ENCODE results near the gene ISOC1. TPM values are rescaled to one million over a fixed set of nuclear protein-coding genes. Genes with fewer than 3 reads are reported as not detected.

The ISOC1 gene
- total RNA-seq, 1 experiment from 2014 or later, result 21.1 TPM

DNA sequence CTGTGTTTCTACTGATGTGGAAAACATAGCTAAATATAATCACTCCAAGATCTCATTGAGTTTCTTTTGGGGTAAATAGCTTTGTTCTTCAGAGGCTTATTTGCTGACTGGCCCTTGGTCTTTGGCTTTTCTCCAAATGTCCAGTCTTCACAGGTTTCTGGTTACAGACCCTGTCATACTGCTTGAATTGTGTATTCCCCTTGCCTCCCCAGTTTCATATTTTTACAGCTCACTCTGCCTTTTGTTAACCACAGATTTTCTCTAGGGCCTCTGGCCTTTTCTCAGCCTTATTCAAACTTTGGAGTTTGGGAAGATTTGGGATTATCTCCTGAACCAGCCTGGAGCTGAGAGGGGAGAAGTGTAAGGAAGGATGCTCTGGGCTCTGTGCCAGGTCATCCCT is 23.9 kb downstream of the ISOC1 start:
- CTCF ChIA-PET, result no interaction called here
- intact Hi-C loops (cut with micrococcal nuclease; ENCODE audit: unreplicated experiment), result no loop called here
- H3K4me1 ChIP-seq (ENCODE audit: insufficient read depth, low read length, poor library complexity, severe bottlenecking), result no peaks in the 10 kb centered on the region
- H3K27ac ChIP-seq (ENCODE audit: low read depth, low read length, poor library complexity, severe bottlenecking), result no peak overlapping the region
- no peaks in the 10 kb centered on the region for H3K9me3 ChIP-seq (ENCODE audit: low read depth, low read length, poor library complexity, severe bottlenecking)
- POLR2A ChIA-PET (ENCODE audit: low non-redundant PET), result no interaction called here
- H3K27me3 ChIP-seq (replicated peaks; ENCODE audit: insufficient read depth, low read depth, low read length, poor library complexity), result no peaks in the 10 kb centered on the region
- TF ChIP-seq CTCF (conservative IDR thresholded peaks at IDR 0.05; ENCODE audit: low read depth, low read length) (no peak), EZH2 (IDR thresholded peaks at IDR 0.05; ENCODE audit: borderline replicate concordance, low read depth, low read length, poor library complexity, severe bottlenecking) (no peak)
- BruUV-seq (replicated peaks), result no TSS peak
- no peak overlapping the region for H3K4me3 ChIP-seq (ENCODE audit: low read depth, low read length, poor library complexity, severe bottlenecking)
- DNase-seq (ENCODE audit: low spot score), result no peak
- H3K36me3 ChIP-seq (ENCODE audit: insufficient read depth, low read length, poor library complexity, severe bottlenecking), result no peaks in the 10 kb centered on the region

GRCh38 chr5:129118826-129119225 is 24.3 kb downstream of the ISOC1 start:
- H3K9me3 ChIP-seq (ENCODE audit: low read depth, low read length, poor library complexity, severe bottlenecking), result no peaks in the 10 kb centered on the region
- intact Hi-C loops (cut with micrococcal nuclease; ENCODE audit: unreplicated experiment), result no loop called here
- no peaks in the 10 kb centered on the region for H3K36me3 ChIP-seq (ENCODE audit: insufficient read depth, low read length, poor library complexity, severe bottlenecking)
- ChIA-PET CTCF (no interaction called here), POLR2A (ENCODE audit: low non-redundant PET) (no interaction called here)
- H3K4me3 ChIP-seq (ENCODE audit: low read depth, low read length, poor library complexity, severe bottlenecking), result no peak overlapping the region
- H3K27me3 ChIP-seq (replicated peaks; ENCODE audit: insufficient read depth, low read depth, low read length, poor library complexity), result no peaks in the 10 kb centered on the region
- no peaks in the 10 kb centered on the region for H3K4me1 ChIP-seq (ENCODE audit: insufficient read depth, low read length, poor library complexity, severe bottlenecking)
- BruUV-seq (replicated peaks), result no TSS peak
- H3K27ac ChIP-seq (ENCODE audit: low read depth, low read length, poor library complexity, severe bottlenecking), result no peak overlapping the region
- no peak for DNase-seq (ENCODE audit: low spot score)
- no peak for TF ChIP-seq EZH2 (IDR thresholded peaks at IDR 0.05; ENCODE audit: borderline replicate concordance, low read depth, low read length, poor library complexity, severe bottlenecking)
- no peak for TF ChIP-seq CTCF (conservative IDR thresholded peaks at IDR 0.05; ENCODE audit: low read depth, low read length)

DNA sequence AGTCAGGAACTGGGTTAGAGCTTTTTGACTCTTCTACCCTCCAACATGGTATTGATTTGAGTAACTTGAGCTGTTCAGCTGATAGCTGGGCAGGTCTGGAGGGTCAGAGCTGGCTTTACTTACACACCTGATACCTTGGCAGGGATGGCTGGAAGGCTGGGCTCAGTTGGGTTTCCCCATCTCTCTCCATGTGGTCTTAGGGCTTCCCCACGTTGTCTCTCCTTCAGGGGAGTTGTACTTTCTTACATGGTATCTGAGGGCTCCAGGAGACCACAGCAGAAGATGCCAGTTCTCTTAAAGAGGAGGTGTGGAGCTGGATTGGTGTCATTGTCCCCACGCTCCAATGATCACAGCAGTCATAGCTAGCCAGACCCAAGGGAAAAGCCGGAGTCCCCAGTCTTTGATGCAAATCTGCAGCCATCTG is 25.6 kb downstream of the ISOC1 start:
- Histone ChIP-seq H3K4me1 (ENCODE audit: insufficient read depth, low read length, poor library complexity, severe bottlenecking) (no peaks in the 10 kb centered on the region), H3K27me3 (replicated peaks; ENCODE audit: insufficient read depth, low read depth, low read length, poor library complexity) (no peaks in the 10 kb centered on the region), H3K36me3 (ENCODE audit: insufficient read depth, low read length, poor library complexity, severe bottlenecking) (no peaks in the 10 kb centered on the region), H3K27ac (ENCODE audit: low read depth, low read length, poor library complexity, severe bottlenecking) (no peak overlapping the region), H3K4me3 (ENCODE audit: low read depth, low read length, poor library complexity, severe bottlenecking) (no peak overlapping the region), H3K9me3 (ENCODE audit: low read depth, low read length, poor library complexity, severe bottlenecking) (no peaks in the 10 kb centered on the region)
- no TSS peak for BruUV-seq (replicated peaks)
- DNase-seq (ENCODE audit: low spot score), result no peak
- ChIA-PET POLR2A (ENCODE audit: low non-redundant PET) (no interaction called here), CTCF (no interaction called here)
- TF ChIP-seq CTCF (conservative IDR thresholded peaks at IDR 0.05; ENCODE audit: low read depth, low read length) (no peak), EZH2 (IDR thresholded peaks at IDR 0.05; ENCODE audit: borderline replicate concordance, low read depth, low read length, poor library complexity, severe bottlenecking) (no peak)
- intact Hi-C loops (cut with micrococcal nuclease; ENCODE audit: unreplicated experiment), result no loop called here

Measured in A673 (cell line).